ENCODE measurements around the gene LRBA.

The LRBA gene

GRCh38 chr4:150543042-150543441, 472.0 kb downstream of the LRBA start:
- Histone ChIP-seq H3K79me2 (ENCODE audit: low read length) (no peaks in the 10 kb centered on the region), H3K9ac (ENCODE audit: low read length) (no peak overlapping the region), H4K20me1 (ENCODE audit: insufficient read depth, low read length) (no peaks in the 10 kb centered on the region), H3K27ac (ENCODE audit: low read length) (no peak overlapping the region), H3F3A (ENCODE audit: insufficient read depth, low read length) (no peaks in the 10 kb centered on the region), H3K9me2 (replicated peaks; ENCODE audit: insufficient read depth, low read length) (no peaks in the 10 kb centered on the region), H3K36me3 (replicated peaks; ENCODE audit: insufficient read depth, low read length) (no peaks in the 10 kb centered on the region), H3K4me3 (ENCODE audit: low read length) (no peak overlapping the region), H3K9me3 (replicated peaks; ENCODE audit: insufficient read depth, low read length) (no peaks in the 10 kb centered on the region), H3K27me3 (replicated peaks; ENCODE audit: insufficient read depth, low read length) (no peaks in the 10 kb centered on the region), H3K4me2 (ENCODE audit: low read depth, low read length) (no peak overlapping the region), H2AFZ (ENCODE audit: low read length) (no peak overlapping the region), H3K4me1 (ENCODE audit: low read length) (no peaks in the 10 kb centered on the region)
- TF ChIP-seq EZH2 (optimal IDR thresholded peaks at IDR 0.05; ENCODE audit: low read depth, low read length) (no peak), EZH2phosphoT487 (IDR thresholded peaks at IDR 0.05; ENCODE audit: low read length) (no peak), CTCF (IDR thresholded peaks at IDR 0.05; ENCODE audit: low read length) (no peak)
- DNase-seq: no peak

GRCh38 chr4:150541681-150542080, 473.4 kb downstream of the LRBA start:
- H3F3A ChIP-seq (ENCODE audit: insufficient read depth, low read length): no peaks in the 10 kb centered on the region
- no peaks in the 10 kb centered on the region for H3K9me3 ChIP-seq (replicated peaks; ENCODE audit: insufficient read depth, low read length)
- H3K79me2 ChIP-seq (ENCODE audit: low read length): no peaks in the 10 kb centered on the region
- no peak overlapping the region for H3K4me3 ChIP-seq (ENCODE audit: low read length)
- TF ChIP-seq EZH2phosphoT487 (IDR thresholded peaks at IDR 0.05; ENCODE audit: low read length) (no peak), EZH2 (optimal IDR thresholded peaks at IDR 0.05; ENCODE audit: low read depth, low read length) (no peak), CTCF (IDR thresholded peaks at IDR 0.05; ENCODE audit: low read length) (no peak)
- H3K9ac ChIP-seq (ENCODE audit: low read length): no peak overlapping the region
- H3K9me2 ChIP-seq (replicated peaks; ENCODE audit: insufficient read depth, low read length): no peaks in the 10 kb centered on the region
- H2AFZ ChIP-seq (ENCODE audit: low read length): no peak overlapping the region
- DNase-seq: no peak
- H3K27me3 ChIP-seq (replicated peaks; ENCODE audit: insufficient read depth, low read length): no peaks in the 10 kb centered on the region
- no peaks in the 10 kb centered on the region for H3K4me1 ChIP-seq (ENCODE audit: low read length)
- no peaks in the 10 kb centered on the region for H4K20me1 ChIP-seq (ENCODE audit: insufficient read depth, low read length)
- no peak overlapping the region for H3K4me2 ChIP-seq (ENCODE audit: low read depth, low read length)
- H3K36me3 ChIP-seq (replicated peaks; ENCODE audit: insufficient read depth, low read length): no peaks in the 10 kb centered on the region
- no peak overlapping the region for H3K27ac ChIP-seq (ENCODE audit: low read length)

- H3K9me2 ChIP-seq (replicated peaks; ENCODE audit: insufficient read depth, low read length): no peaks in the 10 kb centered on the region
- no peaks in the 10 kb centered on the region for H3K79me2 ChIP-seq (ENCODE audit: low read length)
- DNase-seq: no peak
These were observed 474.1 kb downstream of the LRBA start for GRCh38 chr4:150540959-150541360.

More at GRCh38 chr4:150540959-150541360, 474.1 kb downstream of the LRBA start:
- Histone ChIP-seq H3K9me3 (replicated peaks; ENCODE audit: insufficient read depth, low read length) (no peaks in the 10 kb centered on the region), H3K4me3 (ENCODE audit: low read length) (no peak overlapping the region), H3K4me1 (ENCODE audit: low read length) (no peaks in the 10 kb centered on the region), H3F3A (ENCODE audit: insufficient read depth, low read length) (no peaks in the 10 kb centered on the region), H3K9ac (ENCODE audit: low read length) (no peak overlapping the region), H3K36me3 (replicated peaks; ENCODE audit: insufficient read depth, low read length) (no peaks in the 10 kb centered on the region), H3K27me3 (replicated peaks; ENCODE audit: insufficient read depth, low read length) (no peaks in the 10 kb centered on the region), H4K20me1 (ENCODE audit: insufficient read depth, low read length) (no peaks in the 10 kb centered on the region), H3K27ac (ENCODE audit: low read length) (no peak overlapping the region), H2AFZ (ENCODE audit: low read length) (no peak overlapping the region), H3K4me2 (ENCODE audit: low read depth, low read length) (no peak overlapping the region)
- TF ChIP-seq EZH2 (optimal IDR thresholded peaks at IDR 0.05; ENCODE audit: low read depth, low read length) (no peak), EZH2phosphoT487 (IDR thresholded peaks at IDR 0.05; ENCODE audit: low read length) (no peak), CTCF (IDR thresholded peaks at IDR 0.05; ENCODE audit: low read length) (no peak)

Measured in MM.1S (cell line).